CD4-positive, alpha-beta T cell treated with Interleukin-15 for 4 hours (primary cell): ENCODE measurements around the gene ATP5F1C.
"Not testable (repeated sequence)": the region's sequence is repeated elsewhere in the genome, so short reads cannot be mapped to it uniquely, and the experiment has no call there.

Experiments used
- DNase-seq: peaks from one replicate; pipeline ENCODE4 v3.0.0-alpha.2; 2020; ENCODE audit warnings: low spot score

ATP5F1C gene

GRCh38 chr10:7794251-7795026 is 6.5 kb downstream of the ATP5F1C start:
- no peak for DNase-seq

DNA sequence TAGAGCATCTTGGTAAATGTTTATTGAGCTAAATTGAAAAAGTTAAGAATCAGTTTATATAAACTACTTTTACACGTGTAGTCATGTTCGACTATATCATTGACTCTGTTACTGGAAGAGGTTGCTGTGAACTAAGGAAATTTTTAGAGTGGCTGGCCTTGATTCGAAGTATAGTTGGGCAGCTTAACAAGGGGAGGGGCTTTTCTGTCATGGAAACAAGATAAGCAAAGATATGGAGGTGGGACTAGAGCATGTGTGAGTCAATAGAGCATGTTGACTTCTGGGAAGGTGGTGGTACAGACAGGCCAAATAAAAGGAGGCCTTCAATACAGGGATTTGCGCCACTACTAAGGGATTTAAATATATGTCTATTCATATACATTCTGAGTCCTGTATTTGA is 7.6 kb downstream of the ATP5F1C start:
- no peak for DNase-seq

DNA sequence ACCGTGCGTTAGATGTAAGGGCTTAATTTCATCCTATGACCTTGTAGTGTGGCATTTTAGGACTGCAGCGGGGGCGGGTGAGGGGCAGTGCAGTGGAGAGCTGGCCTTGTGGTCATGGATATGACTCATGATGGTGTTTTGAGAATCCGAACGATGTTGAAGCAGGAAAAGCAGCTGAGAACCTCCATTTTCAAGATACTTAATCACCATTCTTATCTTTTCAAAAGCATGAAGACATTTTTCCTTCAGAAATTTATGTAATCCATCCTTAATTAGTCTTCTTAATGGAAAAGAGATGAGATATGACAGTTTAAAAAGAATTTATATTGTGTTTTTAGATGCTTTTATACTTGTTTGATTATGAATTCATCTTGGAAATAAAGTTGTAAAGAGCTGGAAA is 9.6 kb downstream of the ATP5F1C start:
- DNase-seq = no peak

DNA sequence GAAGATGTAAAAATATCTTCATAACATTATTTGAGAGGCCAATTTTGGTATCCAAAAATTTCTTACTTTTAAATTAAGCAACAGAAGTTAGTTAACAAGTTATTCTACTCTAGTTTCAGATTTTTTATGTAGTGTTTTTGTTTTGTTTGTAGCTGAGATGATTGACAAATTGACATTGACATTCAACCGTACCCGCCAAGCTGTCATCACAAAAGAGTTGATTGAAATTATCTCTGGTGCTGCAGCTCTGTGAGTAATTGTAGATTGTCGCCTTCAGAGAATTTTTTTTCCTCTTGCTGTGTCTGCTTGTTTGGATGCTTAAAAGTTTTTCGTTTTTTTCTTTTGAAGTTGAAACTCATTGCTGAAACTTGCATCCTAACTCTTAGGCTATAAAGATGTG is 14.6 kb downstream of the ATP5F1C start:
- no peak for DNase-seq

DNA sequence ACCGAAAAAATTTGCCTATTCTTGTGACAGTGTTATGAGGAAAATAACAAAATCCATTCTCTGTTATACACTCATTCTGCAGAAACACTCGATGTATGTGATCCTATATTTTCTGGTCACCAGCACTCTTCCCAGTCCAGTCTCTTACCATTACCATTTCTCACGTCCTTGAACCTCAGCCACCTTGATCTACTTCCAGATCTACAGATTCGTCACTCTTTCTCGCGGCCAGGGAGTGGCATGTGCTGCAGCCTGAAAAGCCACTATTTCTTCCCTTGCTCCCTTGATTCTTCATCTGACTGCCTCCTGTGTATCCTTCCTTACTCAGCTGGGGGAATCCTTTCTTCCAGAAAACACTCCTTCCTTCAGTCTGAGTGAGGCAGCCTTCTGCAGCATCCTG is 16.2 kb downstream of the ATP5F1C start:
- DNase-seq = no peak

GRCh38 chr10:7804741-7805140 is 16.8 kb downstream of the ATP5F1C start:
- DNase-seq = no peak

DNA sequence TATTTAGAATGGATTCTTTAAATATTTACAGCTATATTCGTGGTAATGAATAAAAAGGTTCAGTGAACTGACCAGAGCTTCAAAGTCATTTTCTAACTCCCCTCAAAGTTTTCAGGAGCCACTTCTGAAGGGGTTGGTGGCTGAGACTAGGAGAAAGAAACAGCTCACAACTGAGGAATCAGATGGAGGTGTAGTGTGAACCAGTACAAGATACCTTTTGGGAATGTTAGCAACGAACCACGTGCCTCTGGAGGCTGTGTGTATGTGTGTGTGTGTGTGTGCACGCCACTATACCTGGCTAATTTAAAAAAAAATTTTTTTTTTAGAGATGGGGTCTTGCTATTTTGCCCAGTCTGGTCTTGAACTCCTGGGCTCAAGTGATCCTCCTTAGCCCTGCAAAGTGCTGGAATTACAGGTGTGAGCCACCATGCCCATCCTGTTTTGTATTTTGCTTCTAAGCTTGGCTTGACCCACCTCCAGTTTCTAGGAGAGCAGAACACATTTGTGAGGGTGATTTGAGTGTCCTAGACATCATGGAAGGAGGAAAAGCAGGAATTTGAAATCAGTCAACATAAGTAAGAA is 20.8 kb downstream of the ATP5F1C start:
- DNase-seq = no peak

- DNase-seq = no peak
Measured at GRCh38 chr10:7810443-7810842, 22.5 kb downstream of the ATP5F1C start.

GRCh38 chr10:7811000-7811399 is 23.0 kb downstream of the ATP5F1C start:
- DNase-seq = no peak

GRCh38 chr10:7811743-7812142 is 23.8 kb downstream of the ATP5F1C start:
- DNase-seq = not testable (repeated sequence)

GRCh38 chr10:7813481-7813880 is 25.5 kb downstream of the ATP5F1C start:
- DNase-seq = no peak

GRCh38 chr10:7817576-7817975 is 29.6 kb downstream of the ATP5F1C start:
- DNase-seq = no peak

GRCh38 chr10:7817984-7818294 is 30.0 kb downstream of the ATP5F1C start:
- DNase-seq = no peak

DNA sequence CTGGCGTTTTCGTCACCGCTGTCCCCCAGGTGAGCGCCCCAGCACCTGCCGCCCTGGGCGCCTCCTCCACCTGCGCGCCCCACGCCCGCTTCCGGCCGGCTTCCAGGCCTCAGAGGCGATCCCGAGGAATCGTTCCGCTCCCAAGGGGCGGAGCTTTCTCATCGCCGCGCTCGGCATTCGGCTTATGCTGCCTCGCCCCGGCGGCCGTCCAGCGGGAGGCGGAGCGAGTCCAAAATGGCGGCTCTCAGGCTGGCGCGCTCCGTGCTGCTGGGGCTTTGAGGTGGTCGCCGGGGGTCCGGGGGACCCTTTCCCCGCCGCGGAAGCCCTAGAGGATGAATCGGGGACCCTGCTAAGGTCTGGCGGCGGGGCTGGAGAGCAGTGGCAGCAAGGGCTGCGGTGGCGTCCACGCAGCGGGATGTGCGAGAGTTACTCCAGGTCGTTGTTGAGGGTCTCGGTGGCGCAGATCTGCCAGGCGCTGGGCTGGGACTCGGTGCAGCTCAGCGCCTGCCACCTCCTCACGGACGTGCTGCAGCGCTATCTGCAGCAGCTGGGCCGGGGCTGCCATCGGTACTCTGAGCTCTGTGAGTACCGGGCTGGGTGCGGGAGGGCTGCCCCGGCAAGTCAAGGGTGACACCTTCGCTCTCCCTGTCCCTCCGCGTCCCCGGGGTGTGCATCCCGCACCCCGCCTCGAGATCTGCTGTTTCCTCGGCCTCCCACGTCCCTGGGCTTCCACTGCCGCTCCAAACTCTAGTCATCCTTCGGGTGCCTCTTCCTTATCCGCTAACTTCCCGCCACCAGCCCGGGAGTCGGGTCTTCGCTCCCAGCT is 30.5 kb downstream of the ATP5F1C start, which contains the start of gene TAF3:
TAF3 (plus strand) TSS at position 211 of the 826 bp plus-strand sequence; CDS start at position 416, 205 bp downstream.
- peak; percentile 89 for DNase-seq

DNA sequence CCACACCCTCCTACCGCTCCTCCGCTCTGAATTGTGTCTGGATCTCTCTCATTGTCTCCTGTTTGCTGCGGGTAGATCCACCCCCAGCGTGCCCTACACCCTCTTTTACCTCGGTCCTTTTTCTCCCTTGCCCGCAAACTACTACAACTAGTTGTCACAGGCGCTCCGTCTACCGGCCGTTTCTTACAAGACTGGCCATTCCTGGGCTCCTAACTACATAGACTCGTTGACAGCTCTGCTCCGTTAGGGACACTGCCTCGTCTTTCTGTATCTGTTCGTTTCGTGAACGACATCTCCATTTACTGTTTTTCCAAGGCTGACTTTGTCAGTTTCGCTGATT is 31.1 kb downstream of the ATP5F1C start:
- peak; percentile 13 for DNase-seq

GRCh38 chr10:7824251-7824650 is 36.3 kb downstream of the ATP5F1C start:
- no peak for DNase-seq

- DNase-seq = no peak
Measured at GRCh38 chr10:7826971-7827370, 39.0 kb downstream of the ATP5F1C start.

GRCh38 chr10:7829289-7829834 is 41.4 kb downstream of the ATP5F1C start:
- DNase-seq = no peak

DNA sequence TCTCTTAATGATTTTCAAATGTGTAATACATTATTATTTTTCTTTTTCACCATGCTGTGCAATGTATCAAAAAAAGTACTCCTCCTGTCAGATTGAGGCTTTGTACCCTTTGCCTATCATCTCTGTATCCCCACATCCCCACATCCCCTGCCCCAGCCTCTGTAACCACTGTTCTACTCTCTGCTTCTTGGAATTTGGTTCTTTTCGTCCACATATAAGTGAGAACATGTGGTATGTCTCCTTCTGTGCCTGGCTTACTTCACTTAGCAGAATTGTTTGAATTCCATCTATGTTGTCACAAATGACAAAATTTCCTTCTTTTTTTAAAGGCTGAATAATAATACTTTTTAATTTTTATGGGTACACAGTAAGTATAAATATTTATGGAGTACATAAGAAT is 44.1 kb downstream of the ATP5F1C start:
- no peak for DNase-seq

- no peak for DNase-seq
Measured at GRCh38 chr10:7833210-7833609, 45.2 kb downstream of the ATP5F1C start.

DNA sequence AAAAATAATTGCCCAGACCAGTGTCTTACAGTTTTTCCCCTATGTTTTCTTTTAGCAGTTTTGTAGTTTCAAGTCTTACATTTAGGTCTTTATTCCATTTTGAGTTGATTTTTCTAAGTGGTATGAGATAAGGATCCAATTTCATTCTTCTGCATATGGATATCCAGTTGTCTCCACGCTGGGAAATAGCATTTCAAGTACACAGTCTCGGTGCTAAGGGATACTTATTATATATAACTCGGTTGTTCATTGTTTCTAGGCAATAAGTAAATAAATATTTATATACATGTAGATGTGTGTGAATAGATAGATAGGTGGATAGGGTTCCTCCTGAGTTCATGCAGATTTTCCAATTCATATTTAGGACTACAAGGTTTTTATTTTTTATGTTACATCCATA is 46.3 kb downstream of the ATP5F1C start:
- no peak for DNase-seq

DNA sequence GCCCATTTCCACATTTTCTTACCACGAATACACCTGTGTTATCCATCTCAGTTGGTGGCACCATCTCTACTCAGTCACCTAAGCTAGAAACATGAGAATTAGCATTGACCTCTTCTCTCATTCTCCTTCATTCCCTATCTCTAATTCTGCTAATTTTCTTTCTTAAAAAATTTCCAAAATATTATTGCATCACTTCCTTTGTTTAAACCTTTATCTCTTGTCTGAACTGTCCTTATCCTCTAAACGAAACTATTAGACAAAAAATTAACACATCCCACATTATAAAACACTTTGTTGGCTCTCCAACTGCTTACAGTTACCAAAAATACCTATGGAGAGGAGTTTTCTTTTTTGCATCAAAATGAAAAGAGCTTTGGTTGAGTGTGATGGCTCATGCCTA is 48.6 kb downstream of the ATP5F1C start:
- DNase-seq = no peak

GRCh38 chr10:7846591-7846990 is 58.6 kb downstream of the ATP5F1C start:
- DNase-seq = no peak
